GM23338 (cell line): Measurements from ENCODE around the gene TMX3.

ENCODE experiments used
- CREB1 ChIP-seq: fragments of 250-450 bp; sonication (Bioruptor Pico); IDR thresholded peaks from 2 replicates; pipeline ENCODE4 v1.5.0; 2020; ENCODE audit warnings: low read depth, mild to moderate bottlenecking, moderate library complexity
- EZH2 ChIP-seq: fragments of 200-600 bp; sonication (generic); IDR thresholded peaks from one replicate; pipeline ENCODE4 v1.8.0; 2017; ENCODE audit warnings: antibody characterized with exemption, mild to moderate bottlenecking, low read depth; ENCODE audit not compliant: unreplicated experiment
- EZH2phosphoT487 ChIP-seq: fragments of 200-600 bp; sonication (generic); IDR thresholded peaks from one replicate; pipeline ENCODE4 v1.8.1; 2018; ENCODE audit warnings: antibody characterized with exemption; ENCODE audit not compliant: unreplicated experiment
- STAT1 ChIP-seq: IDR thresholded peaks from one replicate; pipeline ENCODE4 v1.6.1; 2016; ENCODE audit warnings: antibody characterized with exemption; ENCODE audit not compliant: unreplicated experiment
- TF ChIP-seq, protein P1 (sequence below), 2 experiments: fragments of 200-600 bp in 1 of 2; sonication (generic) in 1 of 2; conservative IDR thresholded peaks; 2 replicates each; pipeline versions ENCODE4 v1.5.1 to v1.6.1; 2016 to 2017; ENCODE audit warnings: antibody characterized with exemption in 2 of 2, low read depth in 2 of 2, mild to moderate bottlenecking in 2 of 2, moderate library complexity in 1 of 2
- TF ChIP-seq, protein P2 (sequence below): IDR thresholded peaks from one replicate; pipeline ENCODE4 v1.6.1; 2018; ENCODE audit warnings: antibody characterized with exemption; ENCODE audit not compliant: unreplicated experiment

DNA sequence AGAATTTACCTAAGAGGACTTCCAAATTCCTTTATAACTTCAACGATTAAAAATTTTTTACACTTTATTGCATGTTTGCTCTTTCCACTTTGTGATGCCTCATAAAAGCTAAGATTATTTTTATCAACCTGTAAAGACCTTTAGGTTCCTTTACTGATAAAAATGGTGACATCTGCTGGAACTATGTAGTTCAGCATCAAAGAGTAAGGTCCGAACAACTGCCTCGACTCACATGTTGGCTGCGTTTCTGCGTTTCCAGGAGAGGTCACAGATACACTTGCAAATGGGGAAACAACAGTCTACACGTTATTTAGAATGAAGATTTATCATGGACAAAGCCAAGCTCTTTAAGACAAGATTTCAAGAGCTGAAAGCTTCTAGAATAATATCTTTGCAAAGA is 18.8 kb upstream of the TMX3 start:
- TF ChIP-seq EZH2 (no peak), STAT1 (no peak), CREB1 (CRISPR knock-in tag) (no peak), EZH2phosphoT487 (no peak)
- TF ChIP-seq, protein P1, sequence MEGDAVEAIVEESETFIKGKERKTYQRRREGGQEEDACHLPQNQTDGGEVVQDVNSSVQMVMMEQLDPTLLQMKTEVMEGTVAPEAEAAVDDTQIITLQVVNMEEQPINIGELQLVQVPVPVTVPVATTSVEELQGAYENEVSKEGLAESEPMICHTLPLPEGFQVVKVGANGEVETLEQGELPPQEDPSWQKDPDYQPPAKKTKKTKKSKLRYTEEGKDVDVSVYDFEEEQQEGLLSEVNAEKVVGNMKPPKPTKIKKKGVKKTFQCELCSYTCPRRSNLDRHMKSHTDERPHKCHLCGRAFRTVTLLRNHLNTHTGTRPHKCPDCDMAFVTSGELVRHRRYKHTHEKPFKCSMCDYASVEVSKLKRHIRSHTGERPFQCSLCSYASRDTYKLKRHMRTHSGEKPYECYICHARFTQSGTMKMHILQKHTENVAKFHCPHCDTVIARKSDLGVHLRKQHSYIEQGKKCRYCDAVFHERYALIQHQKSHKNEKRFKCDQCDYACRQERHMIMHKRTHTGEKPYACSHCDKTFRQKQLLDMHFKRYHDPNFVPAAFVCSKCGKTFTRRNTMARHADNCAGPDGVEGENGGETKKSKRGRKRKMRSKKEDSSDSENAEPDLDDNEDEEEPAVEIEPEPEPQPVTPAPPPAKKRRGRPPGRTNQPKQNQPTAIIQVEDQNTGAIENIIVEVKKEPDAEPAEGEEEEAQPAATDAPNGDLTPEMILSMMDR (conservative IDR thresholded peaks at IDR 0.05; ENCODE audit: low read depth in 2 of 2), result peak; percentile 15 to 29; a peak in 2 of 4 replicates
- TF ChIP-seq, protein P2, sequence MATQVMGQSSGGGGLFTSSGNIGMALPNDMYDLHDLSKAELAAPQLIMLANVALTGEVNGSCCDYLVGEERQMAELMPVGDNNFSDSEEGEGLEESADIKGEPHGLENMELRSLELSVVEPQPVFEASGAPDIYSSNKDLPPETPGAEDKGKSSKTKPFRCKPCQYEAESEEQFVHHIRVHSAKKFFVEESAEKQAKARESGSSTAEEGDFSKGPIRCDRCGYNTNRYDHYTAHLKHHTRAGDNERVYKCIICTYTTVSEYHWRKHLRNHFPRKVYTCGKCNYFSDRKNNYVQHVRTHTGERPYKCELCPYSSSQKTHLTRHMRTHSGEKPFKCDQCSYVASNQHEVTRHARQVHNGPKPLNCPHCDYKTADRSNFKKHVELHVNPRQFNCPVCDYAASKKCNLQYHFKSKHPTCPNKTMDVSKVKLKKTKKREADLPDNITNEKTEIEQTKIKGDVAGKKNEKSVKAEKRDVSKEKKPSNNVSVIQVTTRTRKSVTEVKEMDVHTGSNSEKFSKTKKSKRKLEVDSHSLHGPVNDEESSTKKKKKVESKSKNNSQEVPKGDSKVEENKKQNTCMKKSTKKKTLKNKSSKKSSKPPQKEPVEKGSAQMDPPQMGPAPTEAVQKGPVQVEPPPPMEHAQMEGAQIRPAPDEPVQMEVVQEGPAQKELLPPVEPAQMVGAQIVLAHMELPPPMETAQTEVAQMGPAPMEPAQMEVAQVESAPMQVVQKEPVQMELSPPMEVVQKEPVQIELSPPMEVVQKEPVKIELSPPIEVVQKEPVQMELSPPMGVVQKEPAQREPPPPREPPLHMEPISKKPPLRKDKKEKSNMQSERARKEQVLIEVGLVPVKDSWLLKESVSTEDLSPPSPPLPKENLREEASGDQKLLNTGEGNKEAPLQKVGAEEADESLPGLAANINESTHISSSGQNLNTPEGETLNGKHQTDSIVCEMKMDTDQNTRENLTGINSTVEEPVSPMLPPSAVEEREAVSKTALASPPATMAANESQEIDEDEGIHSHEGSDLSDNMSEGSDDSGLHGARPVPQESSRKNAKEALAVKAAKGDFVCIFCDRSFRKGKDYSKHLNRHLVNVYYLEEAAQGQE, result no peak
